GM21367 (cell line): ENCODE measurements around the gene TP53I11.

Source experiments
- ATAC-seq: cut with Tn5 transposase; IDR thresholded peaks from one replicate; pipeline ENCODE4 v1.9.1; 2021; ENCODE audit not compliant: unreplicated experiment

TP53I11 gene

GRCh38 chr11:44916331-44916730 lies 34.4 kb downstream of the TP53I11 start:
- no peak for ATAC-seq

GRCh38 chr11:44915621-44916020 lies 35.1 kb downstream of the TP53I11 start:
- no peak for ATAC-seq

GRCh38 chr11:44915004-44915403 lies 35.7 kb downstream of the TP53I11 start:
- ATAC-seq, result no peak

- no peak for ATAC-seq
Measured at GRCh38 chr11:44914105-44914504, 36.6 kb downstream of the TP53I11 start.

GRCh38 chr11:44913502-44913901 lies 37.2 kb downstream of the TP53I11 start:
- ATAC-seq, result no peak

- ATAC-seq, result no peak
Measured at GRCh38 chr11:44912270-44912987, 38.3 kb downstream of the TP53I11 start.

- ATAC-seq, result peak; percentile 55
Measured at GRCh38 chr11:44911029-44911814, 39.5 kb downstream of the TP53I11 start.

GRCh38 chr11:44910591-44910990 lies 40.1 kb downstream of the TP53I11 start:
- ATAC-seq, result no peak

GRCh38 chr11:44909557-44909956 lies 41.1 kb downstream of the TP53I11 start:
- no peak for ATAC-seq

GRCh38 chr11:44906649-44907048 lies 44.0 kb downstream of the TP53I11 start:
- no peak for ATAC-seq

GRCh38 chr11:44905131-44905866 lies 45.4 kb downstream of the TP53I11 start:
- no peak for ATAC-seq

- no peak for ATAC-seq
Measured at GRCh38 chr11:44904261-44905020, 46.2 kb downstream of the TP53I11 start.

- ATAC-seq, result no peak
Measured at GRCh38 chr11:44903518-44903917, 47.2 kb downstream of the TP53I11 start.

GRCh38 chr11:44903035-44903434 lies 47.6 kb downstream of the TP53I11 start:
- ATAC-seq, result no peak

GRCh38 chr11:44901786-44902185 lies 48.9 kb downstream of the TP53I11 start:
- ATAC-seq, result no peak

- no peak for ATAC-seq
Measured at GRCh38 chr11:44901120-44901633, 49.5 kb downstream of the TP53I11 start.

- ATAC-seq, result no peak
Measured at GRCh38 chr11:44899959-44900358, 50.7 kb downstream of the TP53I11 start.

- no peak for ATAC-seq
Measured at GRCh38 chr11:44893846-44894617, 56.7 kb downstream of the TP53I11 start.

GRCh38 chr11:44893308-44893822 lies 57.3 kb downstream of the TP53I11 start:
- ATAC-seq, result no peak

GRCh38 chr11:44892843-44893242 lies 57.8 kb downstream of the TP53I11 start:
- no peak for ATAC-seq
